Renal cortex interstitium (tissue), 11 donors: ENCODE results near the gene CPNE4. TPM values are rescaled to one million over a fixed set of nuclear protein-coding genes. Genes with fewer than 3 reads are reported as not detected.
"Not testable (repeated sequence)": the region's sequence is repeated elsewhere in the genome, so short reads cannot be mapped to it uniquely, and the experiment has no call there.

ENCODE experiments used
- DNase-seq, 11 donors: peaks; one replicate each; pipeline ENCODE4 v3.0.0-alpha.2; 2013; ENCODE audit warnings: low read depth in 9 of 11, low spot score in 4 of 11; ENCODE audit errors: extremely low read depth in 1 of 11
- polyA plus RNA-seq, 3 donors: library from polyadenylated mRNA; unstranded; fragments of 120-200 nt; gene quantifications; one replicate each; pipeline ENCODE4 v1.2.1, GENCODE V29; 2013; ENCODE audit not compliant: insufficient read length in 3 of 3

CPNE4 gene
- polyA plus RNA-seq, 3 donors: 0.29 to 0.50 (median 0.47) TPM

GRCh38 chr3:131540143-131540542, 494.7 kb downstream of the CPNE4 start:
- DNase-seq: peak in 1 of 11 donors; percentile 8

- no peak for DNase-seq
These were observed 495.8 kb downstream of the CPNE4 start for GRCh38 chr3:131538968-131539367.

- DNase-seq: no peak
These were observed 497.3 kb downstream of the CPNE4 start for GRCh38 chr3:131537531-131537930.

- no peak for DNase-seq
These were observed 499.2 kb downstream of the CPNE4 start for GRCh38 chr3:131535596-131535995.

- no peak for DNase-seq
These were observed 499.7 kb downstream of the CPNE4 start for GRCh38 chr3:131535131-131535530.

GRCh38 chr3:131532645-131533044, 502.2 kb downstream of the CPNE4 start:
- DNase-seq: no peak

GRCh38 chr3:131530843-131531242, 504.0 kb downstream of the CPNE4 start:
- no peak for DNase-seq

GRCh38 chr3:131530388-131530787, 504.4 kb downstream of the CPNE4 start:
- DNase-seq: no peak

- DNase-seq: peak; percentile 27 to 65 (median 57)
These were observed 507.9 kb downstream of the CPNE4 start for GRCh38 chr3:131526801-131527347.

GRCh38 chr3:131518680-131519079, 516.1 kb downstream of the CPNE4 start:
- DNase-seq: no peak

GRCh38 chr3:131505421-131505820, 529.4 kb downstream of the CPNE4 start:
- no peak for DNase-seq

GRCh38 chr3:131503320-131503635, 531.5 kb downstream of the CPNE4 start:
- DNase-seq: no peak

- DNase-seq: peak; percentile 60 to 86 (median 78)
These were observed 532.1 kb downstream of the CPNE4 start, which contains the start of gene MRPL3 for GRCh38 chr3:131502530-131503319. Gene MRPL3 (minus strand): TSS chr3:131502971. CDS start chr3:131502821, 150 bp downstream.

GRCh38 chr3:131501949-131502348, 532.9 kb downstream of the CPNE4 start:
- no peak for DNase-seq

- peak in 2 of 11 donors; percentile 20 to 43 for DNase-seq
These were observed 540.1 kb downstream of the CPNE4 start for GRCh38 chr3:131494706-131495105.

- DNase-seq: no peak
These were observed 543.0 kb downstream of the CPNE4 start for GRCh38 chr3:131491775-131492174.

GRCh38 chr3:131491084-131491483, 543.7 kb downstream of the CPNE4 start:
- no peak for DNase-seq

GRCh38 chr3:131486545-131486944, 548.3 kb downstream of the CPNE4 start:
- not testable (repeated sequence) for DNase-seq

- DNase-seq: no peak
These were observed 549.7 kb downstream of the CPNE4 start for GRCh38 chr3:131485119-131485518.

GRCh38 chr3:131484496-131485111, 550.2 kb downstream of the CPNE4 start:
- no peak for DNase-seq
